GM10248 (cell line): ENCODE data around the gene YARS1.

Source experiments
- CTCF ChIA-PET: fragments of 300-600 bp; sonication (Branson Sonifier 250); formaldehyde crosslinking; extraction: SDS; loops from one replicate; lab custom pipeline; 2021; ENCODE audit warnings: antibody characterized with exemption; lab: Yijun Ruan, JAX
- POLR2A ChIA-PET: fragments of 350-650 bp; sonication (Branson Sonifier 250); formaldehyde crosslinking; extraction: SDS; loops from one replicate; lab custom pipeline; 2020; ENCODE audit warnings: antibody characterized with exemption; lab: Yijun Ruan, JAX
- DNase-seq: peaks from one replicate; pipeline ENCODE4 v3.0.0; 2012; ENCODE audit errors: extremely low spot score
- TF ChIP-seq, protein P1 (sequence below): IDR thresholded peaks from 2 replicates; pipeline ENCODE4 v1.5.1; 2012; ENCODE audit warnings: mild to moderate bottlenecking, low read depth; ENCODE audit errors: extremely low read depth, missing control alignments, control extremely low read depth

YARS1 gene

DNA sequence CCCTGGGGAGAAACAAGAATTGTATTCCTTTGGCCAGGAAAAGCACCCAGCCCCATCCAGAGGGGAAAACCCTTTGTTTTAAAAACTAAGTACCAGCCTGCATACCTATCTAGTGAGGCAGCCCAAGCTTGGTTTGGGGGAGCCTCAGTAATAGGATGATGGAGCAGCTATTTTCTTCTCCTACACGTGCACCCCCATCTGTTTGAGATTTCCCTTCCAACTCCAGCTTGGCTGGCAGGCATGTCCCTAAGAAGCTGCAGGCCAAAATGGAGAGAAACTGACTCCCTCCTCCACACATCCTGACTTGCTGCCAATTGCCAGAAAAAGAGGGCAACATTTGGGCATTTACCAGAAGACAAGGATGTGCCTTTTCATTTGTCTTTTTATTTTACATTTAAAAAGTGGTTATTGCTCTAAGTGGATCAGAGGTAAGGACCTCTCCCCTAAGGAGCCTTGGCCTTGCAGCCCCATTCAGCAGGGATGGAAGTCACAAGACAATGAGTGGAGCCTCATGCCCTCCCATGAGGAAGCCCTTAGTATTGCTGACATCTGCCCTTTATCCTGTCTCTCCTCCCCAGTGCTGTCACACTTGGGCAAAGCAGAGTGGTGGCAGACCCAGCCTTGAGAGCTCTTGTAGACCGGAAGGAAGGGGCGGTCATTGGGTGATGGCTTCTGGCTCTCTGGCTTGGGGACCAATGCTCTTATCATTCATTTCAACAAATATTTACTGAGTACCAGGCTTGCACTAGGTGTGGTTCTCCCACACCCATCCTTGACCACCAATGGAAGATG, 44.9 kb upstream of the YARS1 start:
- TF ChIP-seq, protein P1, sequence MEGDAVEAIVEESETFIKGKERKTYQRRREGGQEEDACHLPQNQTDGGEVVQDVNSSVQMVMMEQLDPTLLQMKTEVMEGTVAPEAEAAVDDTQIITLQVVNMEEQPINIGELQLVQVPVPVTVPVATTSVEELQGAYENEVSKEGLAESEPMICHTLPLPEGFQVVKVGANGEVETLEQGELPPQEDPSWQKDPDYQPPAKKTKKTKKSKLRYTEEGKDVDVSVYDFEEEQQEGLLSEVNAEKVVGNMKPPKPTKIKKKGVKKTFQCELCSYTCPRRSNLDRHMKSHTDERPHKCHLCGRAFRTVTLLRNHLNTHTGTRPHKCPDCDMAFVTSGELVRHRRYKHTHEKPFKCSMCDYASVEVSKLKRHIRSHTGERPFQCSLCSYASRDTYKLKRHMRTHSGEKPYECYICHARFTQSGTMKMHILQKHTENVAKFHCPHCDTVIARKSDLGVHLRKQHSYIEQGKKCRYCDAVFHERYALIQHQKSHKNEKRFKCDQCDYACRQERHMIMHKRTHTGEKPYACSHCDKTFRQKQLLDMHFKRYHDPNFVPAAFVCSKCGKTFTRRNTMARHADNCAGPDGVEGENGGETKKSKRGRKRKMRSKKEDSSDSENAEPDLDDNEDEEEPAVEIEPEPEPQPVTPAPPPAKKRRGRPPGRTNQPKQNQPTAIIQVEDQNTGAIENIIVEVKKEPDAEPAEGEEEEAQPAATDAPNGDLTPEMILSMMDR = no peak
- DNase-seq = no peak
- ChIA-PET POLR2A (no interaction called here), CTCF (interaction anchor here (0.9 to 5.6 kb wide), 5 partner anchors 10 to 60 kb away, joined by 3 to 35 read pairs (median 15); no protein-coding TSS in a partner anchor)

DNA sequence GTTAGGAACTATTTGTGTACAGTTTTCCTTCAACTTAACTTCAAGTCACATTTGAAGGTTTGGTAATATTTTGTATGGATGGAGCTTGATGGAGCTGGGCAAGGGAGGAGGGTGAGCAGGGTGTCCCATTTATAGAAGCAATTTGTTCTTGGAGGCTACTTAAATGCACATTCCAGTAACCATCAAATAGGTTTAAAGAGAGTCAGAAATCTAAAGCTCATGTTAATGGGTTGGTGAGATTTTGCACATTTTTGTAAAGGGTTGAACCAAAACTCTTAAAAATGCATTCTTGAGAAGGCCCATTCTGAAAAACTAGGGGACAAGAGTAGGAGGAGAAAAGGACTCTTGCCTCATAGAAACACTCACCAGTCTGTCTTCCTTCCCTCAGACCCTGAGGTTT, 43.4 kb upstream of the YARS1 start:
- ChIA-PET CTCF (interaction anchor here (1.1 to 5.6 kb wide), 5 partner anchors 11 to 73 kb away, joined by 3 to 35 read pairs (median 4); no protein-coding TSS in a partner anchor), POLR2A (interaction anchor here (0.6 kb wide), 1 partner anchor 115 kb away, joined by 3 read pairs; no protein-coding TSS in a partner anchor)
- DNase-seq = no peak
- TF ChIP-seq, protein P1 = no peak

DNA sequence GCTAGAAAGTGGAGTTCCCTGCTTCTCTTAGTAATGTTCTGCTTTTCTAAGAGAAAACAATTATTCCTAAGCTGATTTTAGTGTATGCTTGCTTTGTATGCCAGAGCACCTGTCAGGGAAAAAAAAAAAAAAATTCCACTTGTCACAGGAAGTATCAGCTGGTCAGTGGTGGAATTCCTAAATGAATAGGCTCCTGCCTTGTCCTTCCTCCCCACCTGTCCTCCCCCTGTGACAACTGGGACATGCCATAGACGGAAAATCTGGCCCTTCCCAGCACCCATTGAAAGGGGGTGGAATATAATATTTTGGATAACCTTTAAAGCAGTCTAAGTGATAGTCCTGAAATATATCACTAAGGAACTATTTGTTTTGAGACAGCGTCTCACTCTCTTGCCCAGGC, 42.8 kb upstream of the YARS1 start:
- CTCF ChIA-PET = interaction anchor here (1.0 to 5.6 kb wide), 4 partner anchors 10 to 73 kb away, joined by 3 to 35 read pairs (median 11); no protein-coding TSS in a partner anchor
- POLR2A ChIA-PET = interaction anchor here (0.6 kb wide), 1 partner anchor 115 kb away, joined by 3 read pairs; no protein-coding TSS in a partner anchor
- DNase-seq = no peak
- TF ChIP-seq, protein P1 = no peak

DNA sequence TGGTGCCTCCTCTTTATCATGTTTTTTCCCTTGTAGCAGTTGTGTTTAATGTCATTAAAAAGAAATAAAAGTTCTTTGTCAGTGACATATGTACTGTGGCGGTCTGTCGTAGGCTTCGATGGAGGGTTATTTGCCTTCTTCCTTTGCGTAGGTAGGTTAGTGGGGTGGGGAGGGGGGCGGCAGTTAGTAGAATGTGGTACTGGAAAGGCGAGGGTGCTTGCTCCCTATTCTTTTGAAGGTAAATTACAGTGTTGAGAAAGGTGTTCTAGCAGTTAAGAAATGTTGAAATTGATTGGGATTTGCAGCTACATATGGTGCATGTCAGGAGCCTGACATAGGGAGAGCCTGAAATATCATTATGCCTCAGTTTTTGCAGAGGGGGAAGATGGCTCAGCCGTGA, 41.6 kb upstream of the YARS1 start:
- TF ChIP-seq, protein P1 = no peak
- DNase-seq = no peak
- ChIA-PET CTCF (interaction anchor here (0.6 to 5.6 kb wide), 4 partner anchors 9 to 458 kb away, joined by 3 to 35 read pairs (median 11); no protein-coding TSS in a partner anchor), POLR2A (no interaction called here)

DNA sequence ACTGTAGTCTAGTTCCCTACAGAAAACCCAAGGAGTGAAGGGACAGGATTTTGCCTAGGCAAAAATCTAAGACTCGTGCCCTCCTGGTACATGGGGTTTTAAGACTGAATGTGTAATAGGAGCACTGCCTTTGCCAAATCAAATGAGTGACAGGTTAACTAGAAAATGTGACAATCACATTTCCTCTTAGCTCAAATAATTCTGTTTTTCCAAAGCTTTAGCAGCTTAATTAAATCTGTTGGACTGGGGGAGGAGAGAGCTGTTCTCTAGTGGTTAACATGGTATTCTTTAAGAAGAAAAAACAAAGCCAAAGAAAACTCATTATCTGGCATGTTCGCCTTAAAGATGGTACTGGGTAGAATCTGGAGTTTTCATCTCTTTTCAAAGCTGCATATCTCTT, 41.0 kb upstream of the YARS1 start:
- POLR2A ChIA-PET = no interaction called here
- DNase-seq = no peak
- CTCF ChIA-PET = interaction anchor here (0.7 to 4.5 kb wide), 3 partner anchors 11 to 112 kb away, joined by 3 to 18 read pairs (median 3); no protein-coding TSS in a partner anchor
- TF ChIP-seq, protein P1 = no peak

DNA sequence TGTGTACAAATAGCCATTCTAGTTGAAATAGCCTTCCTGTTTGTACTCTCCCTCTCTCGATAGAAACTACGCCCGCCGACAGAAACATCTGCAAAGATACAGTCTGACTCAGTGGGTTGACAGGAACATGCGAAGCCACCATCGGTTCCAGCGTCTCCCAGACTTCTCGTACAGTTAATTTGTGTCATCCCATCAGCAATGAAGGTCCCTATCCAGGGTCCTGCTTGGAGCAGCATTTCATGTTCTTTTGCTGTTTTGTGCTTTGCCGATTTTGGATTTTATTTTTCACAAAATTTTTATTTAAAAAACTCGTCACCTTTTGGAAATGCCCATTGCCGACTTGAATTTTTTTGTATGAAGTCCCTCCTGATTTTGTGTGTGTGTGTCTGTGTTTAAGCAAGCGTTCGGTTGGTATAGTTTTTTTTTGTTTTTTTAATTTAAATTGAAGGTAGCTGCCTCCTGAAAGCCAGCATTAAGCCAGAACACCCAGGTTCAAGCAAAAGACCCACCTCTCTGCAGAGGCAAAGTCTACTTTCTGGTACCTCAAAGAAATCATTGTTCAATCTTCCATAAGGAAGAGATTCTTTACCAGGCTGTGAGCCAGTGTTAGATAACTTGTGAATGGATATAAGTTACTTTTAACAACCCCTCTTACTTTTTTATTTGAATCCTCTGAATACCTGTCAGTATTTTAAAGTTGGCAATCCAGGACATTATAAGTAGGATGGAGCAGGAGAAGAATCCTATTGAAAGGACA, 38.9 kb upstream of the YARS1 start:
- TF ChIP-seq, protein P1 = no peak
- no peak for DNase-seq
- POLR2A ChIA-PET = no interaction called here
- CTCF ChIA-PET = interaction anchor here (0.6 to 1.0 kb wide), 2 partner anchors 11 to 100 kb away, joined by 3 read pairs; no protein-coding TSS in a partner anchor
